Measurements from ENCODE around the gene LTBP2. TPM values are rescaled to one million over a fixed set of nuclear protein-coding genes. Genes with fewer than 3 reads are reported as not detected.

Gene LTBP2
- total RNA-seq, 1 experiment from 2014 or later: 17.4 TPM

GRCh38 chr14:74522740-74523139 is 89.3 kb downstream of the LTBP2 start:
- ATAC-seq (no peak), DNase-seq (no peak)
- BruUV-seq (replicated peaks): no TSS peak
- intact Hi-C loops (cut with micrococcal nuclease): no loop called here
- no peak overlapping the region for H3K9ac ChIP-seq (ENCODE audit: low read length)
- no peak overlapping the region for H3K4me2 ChIP-seq (ENCODE audit: low read length)
- H3K36me3 ChIP-seq (ENCODE audit: low read depth, low read length): no peaks in the 10 kb centered on the region
- no peaks in the 10 kb centered on the region for H3K9me2 ChIP-seq (replicated peaks; ENCODE audit: low read length)
- no peak for TF ChIP-seq EZH2 (IDR thresholded peaks at IDR 0.05; ENCODE audit: low read length, unreplicated experiment)
- TF ChIP-seq EZH2phosphoT487 (IDR thresholded peaks at IDR 0.05; ENCODE audit: borderline replicate concordance, low read length): no peak
- no peaks in the 10 kb centered on the region for H4K20me1 ChIP-seq (ENCODE audit: low read length)
- CTCF ChIA-PET: no interaction called here
- no peaks in the 10 kb centered on the region for H3K27me3 ChIP-seq (ENCODE audit: low read length)
- no peaks in the 10 kb centered on the region for H3K79me2 ChIP-seq (ENCODE audit: low read length)
- no peaks in the 10 kb centered on the region for H3K9me3 ChIP-seq (ENCODE audit: low read length)
- no peak overlapping the region for H2AFZ ChIP-seq (ENCODE audit: low read length)
- no peaks in the 10 kb centered on the region for H3F3A ChIP-seq (ENCODE audit: low read length, unreplicated experiment)
- POLR2A ChIA-PET (ENCODE audit: unreplicated experiment): no interaction called here
- H3K4me3 ChIP-seq (ENCODE audit: low read length): no peak overlapping the region
- no peak overlapping the region for H3K27ac ChIP-seq (ENCODE audit: low read length)
- H3K4me1 ChIP-seq (ENCODE audit: insufficient read depth, low read length): no peaks in the 10 kb centered on the region

GRCh38 chr14:74521756-74522155 is 90.3 kb downstream of the LTBP2 start:
- no peak for ATAC-seq
- CTCF ChIA-PET: no interaction called here

GRCh38 chr14:74519316-74520074 is 92.5 kb downstream of the LTBP2 start:
- Histone ChIP-seq H3F3A (ENCODE audit: low read length, unreplicated experiment) (no peaks in the 10 kb centered on the region), H3K9me2 (replicated peaks; ENCODE audit: low read length) (no peaks in the 10 kb centered on the region), H4K20me1 (ENCODE audit: low read length) (no peaks in the 10 kb centered on the region), H3K4me1 (ENCODE audit: insufficient read depth, low read length) (no peaks in the 10 kb centered on the region), H3K79me2 (ENCODE audit: low read length) (no peaks in the 10 kb centered on the region), H3K27me3 (ENCODE audit: low read length) (no peaks in the 10 kb centered on the region), H3K36me3 (ENCODE audit: low read depth, low read length) (no peaks in the 10 kb centered on the region), H2AFZ (ENCODE audit: low read length) (no peak overlapping the region), H3K4me3 (ENCODE audit: low read length) (no peak overlapping the region), H3K9me3 (ENCODE audit: low read length) (no peaks in the 10 kb centered on the region), H3K27ac (ENCODE audit: low read length) (no peak overlapping the region), H3K9ac (ENCODE audit: low read length) (no peak overlapping the region), H3K4me2 (ENCODE audit: low read length) (no peak overlapping the region)
- intact Hi-C loops (cut with micrococcal nuclease): no loop called here
- BruUV-seq (replicated peaks): no TSS peak
- TF ChIP-seq EZH2phosphoT487 (IDR thresholded peaks at IDR 0.05; ENCODE audit: borderline replicate concordance, low read length) (no peak), CTCF (conservative IDR thresholded peaks at IDR 0.05; ENCODE audit: low read depth, low read length) (no peak), EZH2 (IDR thresholded peaks at IDR 0.05; ENCODE audit: low read length, unreplicated experiment) (no peak)
- CTCF ChIA-PET: no interaction called here
- POLR2A ChIA-PET (ENCODE audit: unreplicated experiment): no interaction called here
- DNase-seq (no peak), ATAC-seq (no peak)

More at GRCh38 chr14:74521756-74522155, 90.3 kb downstream of the LTBP2 start:
- Histone ChIP-seq H2AFZ (ENCODE audit: low read length) (no peak overlapping the region), H4K20me1 (ENCODE audit: low read length) (no peaks in the 10 kb centered on the region), H3K4me2 (ENCODE audit: low read length) (no peak overlapping the region), H3K27ac (ENCODE audit: low read length) (no peak overlapping the region), H3K4me3 (ENCODE audit: low read length) (no peak overlapping the region), H3K36me3 (ENCODE audit: low read depth, low read length) (no peaks in the 10 kb centered on the region), H3K79me2 (ENCODE audit: low read length) (no peaks in the 10 kb centered on the region), H3K9ac (ENCODE audit: low read length) (no peak overlapping the region), H3K9me3 (ENCODE audit: low read length) (no peaks in the 10 kb centered on the region), H3K4me1 (ENCODE audit: insufficient read depth, low read length) (no peaks in the 10 kb centered on the region), H3F3A (ENCODE audit: low read length, unreplicated experiment) (no peaks in the 10 kb centered on the region), H3K9me2 (replicated peaks; ENCODE audit: low read length) (no peaks in the 10 kb centered on the region), H3K27me3 (ENCODE audit: low read length) (no peaks in the 10 kb centered on the region)
- intact Hi-C loops (cut with micrococcal nuclease): no loop called here
- DNase-seq: no peak
- TF ChIP-seq CTCF (conservative IDR thresholded peaks at IDR 0.05; ENCODE audit: low read depth, low read length) (no peak), EZH2phosphoT487 (IDR thresholded peaks at IDR 0.05; ENCODE audit: borderline replicate concordance, low read length) (no peak), EZH2 (IDR thresholded peaks at IDR 0.05; ENCODE audit: low read length, unreplicated experiment) (no peak)
- POLR2A ChIA-PET (ENCODE audit: unreplicated experiment): no interaction called here
- no TSS peak for BruUV-seq (replicated peaks)
